ENCODE results near the gene MMP25. TPM values are rescaled to one million over a fixed set of nuclear protein-coding genes. Genes with fewer than 3 reads are reported as not detected.
A peak's percentile ranks its signal among the peaks of the same experiment; 100 is the strongest.

MMP25 gene
- total and polyA plus RNA-seq, 10 of the 15 experiments (the other 5 are each of a cell fraction or from before 2014, with no cell fraction given) = 0.03 to 0.36 (median 0.13) TPM; not detected in 1

DNA sequence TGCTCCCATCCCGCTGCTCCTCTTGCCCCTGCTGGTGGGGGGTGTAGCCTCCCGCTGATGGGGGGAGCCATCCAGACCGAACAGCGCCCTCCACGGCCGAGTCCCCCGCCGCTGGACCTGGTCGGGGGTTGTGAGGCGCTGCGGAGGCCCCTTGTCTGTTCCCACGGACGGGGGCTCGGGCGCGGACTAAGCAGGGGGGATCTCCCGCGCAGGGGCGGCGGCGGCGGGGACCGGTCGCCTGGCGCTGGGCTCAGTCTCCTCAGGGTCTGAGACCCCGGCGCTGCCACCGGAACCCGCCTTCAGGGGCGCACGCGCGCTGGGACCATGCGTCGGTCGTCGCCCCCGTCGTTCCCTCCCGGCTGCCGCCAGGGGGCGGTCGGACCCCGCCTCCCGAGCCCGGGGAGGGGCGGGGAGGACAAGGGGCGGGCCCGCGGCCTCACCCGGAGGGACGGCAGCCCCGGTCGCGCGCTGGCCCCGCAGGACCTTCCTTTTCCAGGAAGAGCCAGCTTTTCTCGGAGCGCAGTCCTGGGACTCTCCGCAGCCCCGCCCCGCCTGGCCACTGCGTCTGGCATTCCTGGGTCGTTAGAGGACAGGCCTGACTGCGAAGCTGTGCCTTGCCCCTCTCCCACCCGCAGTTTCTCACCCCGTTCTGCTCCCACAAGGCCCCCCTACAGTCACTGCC, 12.8 kb downstream of the MMP25 start (continued):
- peak; percentile 78 for TF ChIP-seq IKZF1 (conservative IDR thresholded peaks at IDR 0.05)
- TF ChIP-seq RB1 (IDR thresholded peaks at IDR 0.05; ENCODE audit: borderline replicate concordance) = peak; percentile 72; the same call in 1 of the 2 replicates
- TF ChIP-seq GATAD2B (conservative IDR thresholded peaks at IDR 0.05; ENCODE audit: low read depth) = peak; percentile 93
- TF ChIP-seq MTA2 (IDR thresholded peaks at IDR 0.05; ENCODE audit: low read depth) = no peak

DNA sequence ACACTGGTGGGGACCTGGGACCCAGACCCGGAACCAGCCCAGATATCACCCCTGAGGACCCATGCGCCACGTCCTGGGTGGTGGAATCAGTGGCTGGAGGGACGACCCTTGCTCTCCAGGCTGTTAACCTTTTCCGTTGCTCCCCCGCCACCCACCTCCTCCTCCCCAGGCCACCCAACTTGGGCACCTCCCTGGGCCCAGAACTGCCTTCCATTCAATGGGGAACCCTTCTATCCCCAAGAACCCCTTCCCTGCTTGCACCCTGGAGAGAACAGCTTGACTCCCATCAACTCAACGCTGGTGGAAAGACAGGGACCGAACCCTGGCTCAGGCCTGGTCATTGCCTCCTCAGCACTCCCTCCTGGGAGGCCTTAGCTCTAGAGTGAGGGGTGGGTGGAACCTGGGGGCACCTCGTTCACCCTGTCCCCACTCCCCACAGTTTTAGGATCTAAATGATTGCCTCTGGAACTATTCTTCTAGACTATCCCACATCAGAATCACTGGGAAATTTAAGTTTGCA, 13.4 kb downstream of the MMP25 start:
- ChIA-PET RAD21 (ENCODE audit: unreplicated experiment) (interaction anchor here (0.6 to 3.0 kb wide), 11 partner anchors 16 to 111 kb away, joined by 3 to 72 read pairs (median 6); partner anchors contain the start of gene TNFRSF12A), POLR2A (interaction anchor here (0.6 to 1.7 kb wide), 4 partner anchors 17 to 76 kb away, joined by 3 to 12 read pairs (median 4); partner anchors contain the start of genes HCFC1R1 and THOC6), CTCF (interaction anchor here (0.6 to 9.5 kb wide), 23 partner anchors 10 to 137 kb away, joined by 3 to 174 read pairs (median 8); partner anchors contain the start of genes HCFC1R1 and THOC6), SMC1A (ENCODE audit: uncharacterized antibody, unreplicated experiment) (interaction anchor here (1.1 to 3.9 kb wide), 6 partner anchors 12 to 106 kb away, joined by 3 to 53 read pairs (median 4); no protein-coding TSS in a partner anchor)
- BruUV-seq (replicated peaks) = no TSS peak
- FAIRE-seq (no peak), ATAC-seq (no peak), DNase-seq (ENCODE audit: low read depth, low spot score) (no peak)
- Histone ChIP-seq H3K4me1 (ENCODE audit: control insufficient read depth, insufficient read depth, low read length) (peaks cover 17% of the 10 kb centered on the region), H3K27me3 (replicated peaks in 1 of 2; ENCODE audit: control insufficient read depth in 2 of 2, insufficient read depth in 2 of 2, low read length in 1 of 2) (no peaks in the 10 kb centered on the region), H3K4me2 (ENCODE audit: control insufficient read depth, insufficient read depth) (peak overlapping the region; percentile 75), H3K36me3 (ENCODE audit: control insufficient read depth in 2 of 2, insufficient read depth in 2 of 2, low read length in 1 of 2) (no peaks in the 10 kb centered on the region), H3K9ac (ENCODE audit: control insufficient read depth, insufficient read depth, low read length) (no peak overlapping the region; the same call in 1 of the 2 replicates), H3K9me3 (replicated peaks; ENCODE audit: control insufficient read depth, insufficient read depth, low read length) (no peaks in the 10 kb centered on the region; the same call in 2 of the 3 replicates), H3K27ac (ENCODE audit: control insufficient read depth, insufficient read depth) (peak overlapping the region; percentile 22; the same call in 1 of the 2 replicates), H4K20me1 (ENCODE audit: control insufficient read depth, insufficient read depth) (no peaks in the 10 kb centered on the region), H3K4me3 (peak overlapping the region; percentile 37; the same call in 1 of the 2 replicates), H2AFZ (ENCODE audit: control insufficient read depth, low read depth, low read length) (peak overlapping the region; percentile 66), H3K79me2 (ENCODE audit: control insufficient read depth, insufficient read depth, low read length) (no peaks in the 10 kb centered on the region)
- intact Hi-C loops (cut with micrococcal nuclease; ENCODE audit: unreplicated experiment) = loop anchor here (1.0 to 2.0 kb wide), 3 partner anchors 36 to 107 kb away; no protein-coding TSS in a partner anchor
- TF ChIP-seq EED (IDR thresholded peaks at IDR 0.05; ENCODE audit: low read depth) = no peak
- 0 out of 2 replicates have a peak, but pooled peaks have one; percentile 8 for TF ChIP-seq NBN (IDR thresholded peaks at IDR 0.05)
- peak; percentile 43; the same call in 1 of the 2 replicates for TF ChIP-seq HDGF (IDR thresholded peaks at IDR 0.05)
- in situ Hi-C loops (cut with MboI) = loop anchor here (5.0 kb wide), 2 partner anchors 38 to 68 kb away; partner anchors contain the start of gene ZSCAN10
- WGBS (ENCODE audit: insufficient coverage, insufficient replicate concordance, low lambda C conversion rate, missing lambda C conversion rate) = 67% methylated on average over 7 of the region's 9 CpGs
